Loucy (cell line): Measurements from ENCODE around the gene STK25.

Source experiments
- EZH2phosphoT487 ChIP-seq: fragments of 200-600 bp; IDR thresholded peaks from 2 replicates; pipeline ENCODE4 v1.6.1; 2018; ENCODE audit warnings: antibody characterized with exemption, mild to moderate bottlenecking, moderate library complexity, borderline replicate concordance
- TF ChIP-seq, protein P1 (sequence below): fragments of 200-600 bp; sonication (generic); conservative IDR thresholded peaks from 2 replicates; pipeline ENCODE4 v1.5.1; 2014; ENCODE audit warnings: mild to moderate bottlenecking, antibody characterized with exemption, low read length

DNA sequence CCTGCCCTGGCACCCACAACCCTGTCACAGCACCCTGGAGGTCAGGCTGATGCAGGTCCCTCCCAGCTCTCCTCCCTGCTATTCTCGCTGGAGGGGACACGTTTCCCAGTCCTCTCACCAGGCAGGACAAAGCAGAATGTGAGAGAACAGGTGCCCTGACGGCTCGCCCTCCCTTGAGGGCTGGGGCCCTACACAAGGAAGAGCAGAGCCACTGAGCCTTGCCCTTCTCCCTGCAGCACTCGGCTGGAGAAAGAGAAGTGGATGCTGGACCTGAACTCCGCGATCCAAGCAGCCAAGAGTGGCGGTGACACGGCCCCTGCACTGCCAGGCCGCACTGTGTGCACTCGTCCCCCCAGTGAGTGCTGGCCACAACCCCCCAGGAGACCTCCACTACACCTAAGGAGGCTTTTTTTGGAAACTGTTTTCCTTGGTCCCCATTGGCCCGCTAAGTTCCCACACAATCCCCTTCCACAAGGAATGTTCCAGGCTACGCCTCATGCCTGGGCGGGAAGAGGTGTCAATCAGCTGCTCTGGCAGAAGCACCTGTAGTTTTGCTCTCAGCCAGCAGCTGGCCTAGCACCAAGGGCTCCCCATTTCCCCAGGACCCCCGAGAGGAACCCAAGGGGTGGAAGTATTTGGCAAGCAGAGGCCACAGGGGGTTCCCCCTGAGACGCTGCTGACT lies 17.4 kb downstream of the STK25 start:
- TF ChIP-seq, protein P1, sequence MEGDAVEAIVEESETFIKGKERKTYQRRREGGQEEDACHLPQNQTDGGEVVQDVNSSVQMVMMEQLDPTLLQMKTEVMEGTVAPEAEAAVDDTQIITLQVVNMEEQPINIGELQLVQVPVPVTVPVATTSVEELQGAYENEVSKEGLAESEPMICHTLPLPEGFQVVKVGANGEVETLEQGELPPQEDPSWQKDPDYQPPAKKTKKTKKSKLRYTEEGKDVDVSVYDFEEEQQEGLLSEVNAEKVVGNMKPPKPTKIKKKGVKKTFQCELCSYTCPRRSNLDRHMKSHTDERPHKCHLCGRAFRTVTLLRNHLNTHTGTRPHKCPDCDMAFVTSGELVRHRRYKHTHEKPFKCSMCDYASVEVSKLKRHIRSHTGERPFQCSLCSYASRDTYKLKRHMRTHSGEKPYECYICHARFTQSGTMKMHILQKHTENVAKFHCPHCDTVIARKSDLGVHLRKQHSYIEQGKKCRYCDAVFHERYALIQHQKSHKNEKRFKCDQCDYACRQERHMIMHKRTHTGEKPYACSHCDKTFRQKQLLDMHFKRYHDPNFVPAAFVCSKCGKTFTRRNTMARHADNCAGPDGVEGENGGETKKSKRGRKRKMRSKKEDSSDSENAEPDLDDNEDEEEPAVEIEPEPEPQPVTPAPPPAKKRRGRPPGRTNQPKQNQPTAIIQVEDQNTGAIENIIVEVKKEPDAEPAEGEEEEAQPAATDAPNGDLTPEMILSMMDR = no peak
- TF ChIP-seq EZH2phosphoT487 = no peak
